Inflammatory macrophage (primary cell): ENCODE measurements around the gene RHOF.
"Not testable (repeated sequence)": the region's sequence is repeated elsewhere in the genome, so short reads cannot be mapped to it uniquely, and the experiment has no call there.

Source experiments
- DNase-seq, 2 donors: peaks; one replicate each; pipeline ENCODE4 v3.0.0-alpha.2; 2020 to 2022

The RHOF gene

DNA sequence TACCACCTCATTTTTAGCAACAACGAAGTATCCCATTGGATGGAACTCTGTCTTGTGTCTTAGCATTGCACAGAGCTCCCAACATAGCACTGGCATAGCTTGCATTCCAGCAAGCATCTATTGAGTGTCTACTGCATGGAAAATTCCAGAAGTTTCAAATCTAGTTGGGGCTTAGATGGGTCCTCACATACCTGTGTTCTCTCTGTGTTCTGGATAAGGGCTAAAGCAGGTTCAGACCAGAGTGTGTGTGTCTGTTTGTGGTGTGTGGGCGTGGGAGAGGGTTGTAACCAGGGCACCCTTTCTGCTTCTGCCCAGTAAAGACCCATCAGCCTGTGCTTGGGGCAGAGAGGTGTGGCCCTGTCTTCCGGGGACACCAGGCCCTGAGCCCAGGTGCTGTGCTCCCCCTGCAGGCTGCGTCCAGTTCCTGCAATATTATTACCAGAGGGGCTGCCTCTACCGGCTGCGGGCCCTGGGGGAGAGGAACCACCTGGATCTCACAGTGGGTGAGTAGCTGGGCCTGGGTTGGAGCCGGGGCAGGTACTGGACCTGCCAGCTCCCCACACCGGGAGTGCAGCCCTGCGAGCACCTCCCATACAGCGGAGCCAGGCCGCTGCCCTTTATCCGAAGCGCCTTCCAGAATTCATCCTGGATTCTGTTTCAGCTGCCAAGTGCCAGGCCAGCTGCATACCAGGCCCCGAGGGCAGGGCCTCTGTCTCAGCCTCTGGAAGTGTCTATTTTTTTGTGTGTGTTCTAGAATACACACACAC is 20.3 kb downstream of the RHOF start:
- peak; percentile 62 to 73 for DNase-seq

DNA sequence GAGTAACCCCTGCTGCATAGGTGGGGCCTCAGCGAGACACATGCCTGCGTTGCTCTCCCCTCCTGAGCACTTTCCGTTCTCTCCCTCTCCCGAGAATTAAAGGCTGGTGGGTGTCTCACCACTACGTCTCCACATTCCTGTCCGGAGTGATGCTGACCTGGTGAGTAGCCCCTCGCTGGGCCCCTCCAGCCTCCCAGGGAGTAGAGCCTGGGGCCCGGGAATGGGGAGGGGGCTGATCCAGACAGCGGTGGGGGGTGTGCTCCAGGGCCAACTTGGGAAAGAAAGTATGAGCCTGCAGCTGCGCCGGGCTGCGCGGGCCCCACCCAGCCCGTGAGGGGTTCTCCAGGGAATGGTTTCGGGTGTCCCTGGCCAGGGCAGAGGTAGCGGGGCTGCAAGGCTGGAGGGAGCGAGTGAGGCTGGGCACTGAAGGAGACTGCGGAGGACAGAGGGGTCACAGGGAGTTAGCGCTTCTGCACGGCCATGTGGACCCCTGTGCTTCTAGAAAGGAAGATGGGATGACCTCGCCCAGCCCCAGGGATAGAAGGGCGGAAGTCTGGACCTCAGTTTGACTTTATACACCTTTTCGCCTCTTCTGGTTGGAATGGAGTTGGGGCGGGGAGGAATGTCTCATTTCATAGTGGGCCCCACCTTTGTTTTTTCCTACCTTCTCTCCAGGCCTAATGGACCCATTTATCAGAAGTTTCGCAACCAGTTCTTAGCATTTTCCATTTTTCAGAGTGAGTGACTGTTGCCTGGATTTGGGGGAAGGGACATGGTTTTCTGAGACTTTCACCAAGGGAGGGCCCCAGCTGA is 22.5 kb downstream of the RHOF start:
- no peak for DNase-seq

DNA sequence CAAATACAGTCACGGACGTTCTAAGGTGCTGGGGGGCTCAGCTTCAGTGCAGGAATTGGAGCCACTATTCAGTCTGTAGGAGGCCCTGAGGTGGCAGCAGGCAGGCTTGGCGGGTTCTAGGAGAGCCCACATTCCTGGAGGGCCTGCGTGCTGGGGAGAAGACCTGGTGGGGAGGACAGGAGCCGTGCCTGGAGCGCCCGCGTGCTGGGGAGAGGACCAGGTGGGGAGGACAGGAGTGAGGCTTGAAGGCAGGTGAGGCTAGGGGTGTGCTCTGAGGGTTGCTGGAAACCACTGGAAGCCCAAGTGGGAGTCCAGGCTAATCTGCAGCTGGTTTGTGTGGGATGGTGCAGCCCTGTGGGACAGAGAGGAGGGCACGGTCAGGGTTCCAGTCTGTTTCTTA is 23.1 kb downstream of the RHOF start:
- no peak for DNase-seq

DNA sequence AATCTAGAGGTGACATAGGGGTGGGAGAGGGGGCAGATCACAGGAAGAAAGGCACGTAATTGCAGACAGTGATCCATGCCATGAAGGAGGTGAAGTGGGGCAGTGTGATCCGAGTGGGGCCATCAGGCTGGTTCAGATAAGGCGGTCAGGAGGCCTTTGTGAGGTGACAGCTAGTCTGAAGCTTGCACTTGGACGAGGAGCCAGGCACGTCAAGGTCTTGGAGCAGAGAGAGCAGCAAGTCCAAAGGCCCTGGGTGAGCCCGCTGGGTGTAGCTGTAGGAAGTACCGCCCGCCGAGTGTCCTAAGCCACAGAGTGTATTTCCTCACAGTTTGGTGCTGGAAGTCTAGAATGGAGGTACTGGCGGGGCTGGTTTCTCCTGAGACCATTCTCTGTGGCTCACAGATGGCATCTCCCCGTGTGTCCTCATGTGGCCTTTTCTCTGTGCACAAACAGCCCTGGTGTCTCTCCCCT is 23.6 kb downstream of the RHOF start:
- DNase-seq: peak in 1 of 2 donors; percentile 44

DNA sequence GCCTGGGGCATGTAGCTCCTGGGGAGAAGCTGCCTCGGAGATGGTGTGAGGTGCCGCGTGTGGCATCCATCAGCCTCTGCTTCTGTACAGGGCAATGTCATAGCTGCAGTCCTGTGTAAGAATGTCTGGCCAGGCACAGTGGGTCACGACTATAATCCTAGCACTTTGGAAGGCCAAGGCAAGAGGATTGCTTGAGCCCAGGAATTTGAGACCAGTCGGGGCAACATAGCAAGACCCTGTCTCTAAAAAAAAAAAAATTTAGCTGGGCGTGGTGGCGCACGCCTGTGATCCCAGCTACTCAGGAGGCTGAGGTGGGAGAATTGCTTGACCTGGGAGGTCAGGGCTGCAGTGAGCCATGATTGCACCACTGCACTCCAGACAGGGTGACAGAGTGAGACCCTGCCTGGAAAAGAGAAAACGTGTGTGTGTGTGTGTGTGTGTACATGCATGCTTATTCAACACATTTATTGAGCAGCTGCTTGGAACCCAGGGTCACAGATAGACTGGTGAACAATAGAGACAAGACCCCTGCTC is 24.1 kb downstream of the RHOF start:
- DNase-seq: no peak

DNA sequence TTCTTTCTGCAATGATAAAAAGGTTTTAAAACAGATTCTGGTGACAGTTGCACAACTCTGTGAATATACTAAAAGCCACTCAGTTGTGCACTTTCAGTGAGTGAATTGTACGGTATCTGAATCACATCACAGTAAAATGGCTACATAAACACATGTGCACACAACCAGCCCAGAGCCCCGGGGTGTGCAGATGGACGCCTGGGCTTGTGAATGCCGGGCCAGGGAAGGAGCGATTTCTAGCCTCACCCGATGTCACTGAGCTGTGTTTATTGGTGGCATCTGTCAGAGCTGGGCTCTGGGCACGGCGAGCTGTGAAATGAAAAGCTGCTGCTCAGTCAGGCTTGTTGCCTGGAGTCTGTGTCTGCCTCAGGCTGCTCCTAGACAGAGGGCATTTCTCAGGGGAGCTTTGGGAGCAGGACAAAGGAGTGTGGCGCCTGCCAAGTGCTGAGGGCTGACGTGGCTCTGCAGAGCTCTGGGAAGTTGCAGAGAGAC is 25.9 kb downstream of the RHOF start:
- no peak for DNase-seq

DNA sequence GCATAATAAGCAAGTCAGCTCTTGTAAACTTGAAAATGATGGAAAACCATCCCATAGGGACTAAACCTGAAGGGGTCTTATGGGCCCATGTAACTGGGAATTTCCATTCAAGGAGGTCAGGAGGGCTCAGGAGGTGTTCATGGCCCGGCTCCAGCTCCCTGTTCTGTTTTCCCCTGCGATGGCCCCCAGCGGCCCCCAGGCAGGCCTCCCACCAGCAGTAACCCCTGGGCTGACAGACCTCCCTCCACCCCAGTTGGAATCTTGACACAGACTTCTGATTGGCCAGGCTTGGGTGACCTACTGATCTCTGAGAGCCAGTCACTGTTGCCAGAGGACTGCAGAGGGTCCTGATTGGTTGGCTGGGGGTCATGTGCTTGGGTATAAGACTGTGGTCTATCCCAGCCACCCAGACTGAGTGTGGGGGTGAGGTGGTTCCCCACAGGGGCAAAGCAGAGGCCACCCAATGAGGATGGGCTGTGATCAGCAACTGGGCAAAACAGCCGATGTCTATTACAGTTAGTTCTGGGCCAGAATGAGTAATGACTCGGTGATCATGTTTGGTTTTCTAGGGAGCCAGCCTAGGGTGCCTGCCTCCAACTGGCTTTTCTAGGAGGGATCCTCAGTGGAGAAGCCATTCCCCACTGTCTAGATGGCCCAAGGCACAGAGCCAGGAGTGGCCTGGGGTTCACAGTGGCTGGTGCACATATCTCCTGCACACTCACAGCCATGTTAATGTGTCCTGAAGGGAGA is 27.0 kb downstream of the RHOF start:
- no peak for DNase-seq

DNA sequence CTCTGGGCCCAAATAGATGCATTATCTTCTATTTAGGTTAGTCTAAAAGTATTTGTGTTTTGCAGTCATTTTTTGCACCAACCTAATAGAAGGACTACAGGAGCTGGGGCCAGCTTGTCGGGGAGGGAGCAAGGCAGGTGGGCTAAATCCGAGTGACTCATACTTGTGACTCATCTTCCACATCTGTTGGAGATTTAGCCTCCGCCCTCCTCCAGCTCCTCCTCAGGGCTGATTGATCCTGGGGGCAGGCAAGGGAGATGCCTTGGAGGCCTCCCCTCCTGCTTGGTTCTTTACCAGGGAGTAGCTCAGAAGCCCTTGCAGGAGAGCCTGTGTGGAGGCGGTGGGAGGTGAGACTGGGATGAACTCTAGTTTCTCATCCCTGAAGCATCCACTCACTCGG is 27.9 kb downstream of the RHOF start:
- DNase-seq: no peak

DNA sequence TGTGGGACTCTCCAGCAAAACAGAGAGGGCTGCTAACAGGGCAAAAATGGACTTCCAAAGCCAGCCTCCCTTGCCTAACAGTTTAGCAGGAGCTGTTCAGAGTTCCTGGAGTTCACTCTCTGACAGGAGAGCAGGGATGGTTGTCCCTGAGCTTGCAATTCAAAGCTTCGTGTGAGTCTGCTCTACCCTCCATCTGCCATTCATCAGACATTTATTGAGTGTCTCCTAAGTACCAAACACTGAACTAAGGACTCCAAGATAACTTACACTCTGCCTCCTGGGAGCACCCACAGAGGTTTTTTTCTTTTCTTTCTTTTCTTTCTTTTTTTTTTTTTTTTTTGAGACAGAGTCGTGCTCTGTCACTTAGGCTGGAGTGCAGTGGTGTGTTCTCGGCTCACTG is 28.7 kb downstream of the RHOF start:
- DNase-seq: no peak

DNA sequence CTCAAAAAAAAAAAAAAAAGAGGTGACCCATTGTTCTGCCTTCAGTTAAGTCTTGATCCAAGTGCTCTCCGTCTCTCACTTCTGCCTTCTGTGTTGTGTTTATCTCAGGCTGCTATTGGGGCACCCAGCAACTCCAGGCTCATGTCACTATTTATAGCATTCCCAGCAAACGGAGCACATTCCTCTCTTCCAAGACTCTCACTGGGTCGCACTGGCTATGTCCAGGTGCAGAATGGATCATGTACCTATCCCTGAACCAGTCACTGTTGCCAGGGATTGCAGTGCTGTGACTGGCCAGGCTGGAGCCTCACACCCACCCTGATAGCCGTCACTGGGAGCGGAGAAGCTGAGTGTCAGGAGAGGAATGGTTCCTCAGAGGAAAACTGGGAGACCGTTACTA is 31.2 kb downstream of the RHOF start:
- no peak for DNase-seq

DNA sequence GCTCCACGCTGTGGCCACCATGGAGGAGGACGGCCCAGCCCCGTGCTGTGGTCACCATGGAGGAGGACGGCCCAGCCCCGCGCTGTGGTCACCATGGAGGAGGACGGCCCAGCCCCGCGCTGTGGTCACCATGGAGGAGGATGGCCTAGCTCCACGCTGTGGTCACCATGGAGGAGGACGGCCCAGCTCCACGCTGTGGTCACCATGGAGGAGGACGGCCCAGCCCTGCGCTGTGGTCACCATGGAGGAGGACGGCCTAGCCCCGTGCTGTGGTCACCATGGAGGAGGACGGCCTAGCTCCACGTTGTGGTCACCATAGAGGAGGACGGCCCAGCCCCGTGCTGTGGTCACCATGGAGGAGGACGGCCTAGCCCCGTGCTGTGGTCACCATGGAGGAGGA is 35.0 kb downstream of the RHOF start:
- DNase-seq: not testable (repeated sequence)

DNA sequence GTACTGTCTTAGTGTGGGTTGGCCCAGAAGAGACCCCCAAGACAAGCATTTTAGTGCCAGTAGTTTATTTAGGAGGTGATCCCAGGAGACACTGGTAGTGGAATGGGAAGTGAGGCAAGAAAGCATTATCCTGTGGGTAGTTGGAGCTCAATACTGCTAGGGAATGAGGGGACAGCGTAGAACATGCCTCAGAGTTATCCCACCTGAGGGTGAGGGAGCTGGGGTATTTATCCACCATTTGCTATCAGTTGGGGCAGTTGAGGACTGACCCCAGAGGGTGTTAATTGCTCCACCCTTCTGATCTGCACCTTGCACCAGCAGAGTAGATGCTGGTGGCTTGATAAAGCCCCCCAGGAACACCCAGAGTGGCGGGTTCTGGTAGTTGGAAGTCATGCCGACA is 37.9 kb downstream of the RHOF start:
- DNase-seq: no peak

DNA sequence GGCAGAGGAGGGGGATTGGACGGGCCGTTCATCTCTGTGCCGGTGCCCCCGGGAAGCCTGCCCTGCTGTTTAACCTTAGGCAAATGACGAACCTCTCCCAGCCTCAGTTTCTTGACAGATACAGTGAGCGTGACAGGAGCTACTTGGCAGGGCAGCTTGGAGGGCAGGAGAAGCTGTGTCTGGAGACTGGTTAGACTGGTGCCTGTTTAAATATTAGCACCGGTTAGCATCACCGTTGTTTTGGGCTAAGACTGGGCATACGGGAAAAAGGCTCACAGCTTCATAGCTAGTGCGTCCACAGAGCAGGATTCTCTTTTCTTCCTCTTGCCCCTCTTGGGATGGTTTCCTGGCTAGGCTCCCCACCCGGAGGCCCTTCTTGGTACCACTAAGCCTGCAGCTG is 38.7 kb downstream of the RHOF start:
- no peak for DNase-seq

DNA sequence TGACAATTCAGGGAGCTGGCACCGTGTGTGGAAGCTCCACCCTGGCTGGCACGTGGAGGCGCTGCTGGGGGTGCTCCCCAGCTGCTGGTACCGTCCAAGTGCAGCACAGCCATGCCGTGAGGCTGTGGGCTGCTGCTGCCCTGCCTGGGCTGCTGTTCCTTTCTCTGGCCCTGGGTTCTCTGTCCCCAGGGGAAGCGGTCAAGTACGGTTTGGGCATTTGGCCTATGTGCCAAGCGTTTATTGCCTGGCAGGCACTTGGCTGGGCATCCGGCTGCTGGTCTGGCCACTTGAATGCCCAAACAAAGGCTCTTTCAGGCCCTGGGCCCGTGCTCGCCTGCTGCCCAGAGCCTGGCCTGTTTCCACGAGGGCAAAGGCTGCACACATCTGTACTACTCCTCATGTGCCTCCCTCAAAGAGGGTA is 39.6 kb downstream of the RHOF start:
- no peak for DNase-seq

DNA sequence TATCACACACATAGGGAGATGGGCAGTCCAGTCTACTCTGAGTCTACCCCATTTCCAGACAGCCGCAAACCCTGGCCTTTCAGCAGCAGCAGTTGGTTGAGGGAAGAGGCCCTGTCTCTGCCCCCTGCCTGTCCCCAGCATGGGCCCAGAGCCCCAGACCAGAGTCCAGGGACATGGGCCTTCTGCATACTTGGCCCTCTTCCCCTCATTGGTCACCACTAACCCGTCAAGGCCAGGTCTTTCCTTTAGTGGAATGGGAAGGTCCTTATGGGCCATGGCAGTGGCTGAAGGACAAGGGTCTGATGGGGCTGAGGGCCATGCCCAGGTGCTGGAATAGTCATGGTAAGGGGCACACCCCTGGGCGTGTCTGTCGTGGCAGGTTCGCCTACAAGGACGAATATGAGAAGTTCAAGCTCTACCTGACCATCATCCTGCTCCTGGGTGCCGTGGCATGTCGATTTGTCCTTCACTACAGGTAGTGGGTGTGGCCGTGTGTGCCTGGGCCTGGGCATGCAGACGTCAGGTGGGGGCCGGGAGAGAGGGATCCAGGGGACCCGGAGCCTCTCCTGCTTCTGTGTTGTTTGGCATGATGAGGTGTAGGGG is 41.6 kb downstream of the RHOF start:
- DNase-seq: no peak

DNA sequence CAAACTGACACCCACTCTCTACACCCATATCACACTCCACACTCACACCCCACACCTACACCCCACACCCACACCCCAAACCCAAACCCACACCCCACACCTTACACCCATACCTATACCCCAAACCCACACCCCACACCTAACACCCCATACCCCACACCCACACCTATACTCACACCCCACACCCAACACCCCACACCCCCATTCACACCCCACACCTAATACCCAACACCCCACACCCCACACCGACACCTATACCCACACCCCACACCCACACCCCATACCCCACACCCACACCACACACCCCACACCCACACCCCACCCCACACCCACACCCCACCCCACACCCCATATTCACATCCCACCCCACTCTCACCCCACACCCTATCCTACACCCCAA is 42.5 kb downstream of the RHOF start:
- DNase-seq: no peak

DNA sequence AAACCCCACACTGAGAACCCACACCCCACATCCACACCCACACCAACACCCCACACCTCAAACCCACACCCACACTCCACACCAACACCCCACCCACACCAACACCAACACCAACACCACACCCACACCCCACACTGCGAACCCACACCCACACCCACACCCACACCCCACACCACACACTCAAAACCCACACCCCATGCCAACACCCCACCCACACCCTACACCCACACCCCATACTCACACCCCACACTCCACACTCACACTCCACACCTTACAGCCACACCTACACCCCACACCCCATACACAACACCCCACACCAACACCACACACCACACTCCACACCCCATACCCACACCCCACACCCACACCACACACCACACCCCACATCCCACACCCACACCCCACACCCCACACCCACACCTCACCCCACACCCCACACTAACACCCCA is 43.0 kb downstream of the RHOF start:
- no peak for DNase-seq

DNA sequence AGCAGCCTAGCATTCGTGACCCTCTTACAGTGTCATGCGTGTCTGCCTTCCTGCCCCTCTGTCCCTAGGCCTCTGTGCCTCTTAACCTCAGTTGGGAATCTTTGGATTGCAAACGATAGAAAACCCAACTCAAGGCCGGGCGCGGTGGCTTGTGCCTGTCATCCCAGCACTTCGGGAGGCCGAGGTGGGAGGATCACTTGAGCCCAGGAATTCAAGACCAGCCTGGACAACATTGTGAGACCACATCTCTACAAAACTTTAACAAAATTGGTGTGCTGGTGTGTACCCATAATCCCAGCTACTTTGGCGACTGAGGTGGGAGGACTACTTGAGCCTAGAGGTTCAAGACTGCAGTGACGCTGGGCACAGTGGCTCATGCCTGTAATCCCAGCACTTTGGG is 44.2 kb downstream of the RHOF start:
- DNase-seq: no peak

DNA sequence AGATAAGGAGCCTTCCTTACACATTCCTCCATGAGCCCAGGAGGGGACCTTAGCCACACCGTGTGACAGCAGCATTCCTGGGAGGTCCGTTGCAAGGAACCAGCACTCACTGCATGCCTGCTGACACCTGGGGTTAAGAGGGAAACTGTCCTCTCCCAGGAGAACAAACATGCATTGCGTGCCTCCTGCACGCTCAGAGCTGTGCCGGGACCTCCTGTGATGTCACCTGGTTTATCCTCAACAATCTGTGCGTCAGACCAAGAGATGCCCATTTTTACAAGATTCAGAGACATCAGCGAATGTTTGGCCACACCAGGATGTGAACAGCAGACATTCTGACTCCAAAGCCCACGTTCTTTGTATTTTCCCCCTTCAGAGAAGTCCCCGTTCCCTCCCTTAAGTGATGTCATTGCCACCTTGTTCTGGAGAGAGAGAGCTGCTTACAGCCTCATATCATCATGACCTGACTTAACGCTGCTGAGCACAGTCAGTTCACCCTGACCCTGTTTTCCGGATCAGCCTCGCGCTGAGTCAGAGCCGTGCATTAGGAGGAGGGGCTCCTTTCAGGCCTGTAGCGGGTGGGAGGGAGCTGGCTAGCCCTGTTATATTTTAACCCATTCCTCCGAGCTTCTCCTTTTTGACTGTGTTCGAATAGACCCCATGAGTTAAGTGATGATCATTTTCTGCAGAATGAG is 44.8 kb downstream of the RHOF start:
- DNase-seq: peak; percentile 56 to 80

DNA sequence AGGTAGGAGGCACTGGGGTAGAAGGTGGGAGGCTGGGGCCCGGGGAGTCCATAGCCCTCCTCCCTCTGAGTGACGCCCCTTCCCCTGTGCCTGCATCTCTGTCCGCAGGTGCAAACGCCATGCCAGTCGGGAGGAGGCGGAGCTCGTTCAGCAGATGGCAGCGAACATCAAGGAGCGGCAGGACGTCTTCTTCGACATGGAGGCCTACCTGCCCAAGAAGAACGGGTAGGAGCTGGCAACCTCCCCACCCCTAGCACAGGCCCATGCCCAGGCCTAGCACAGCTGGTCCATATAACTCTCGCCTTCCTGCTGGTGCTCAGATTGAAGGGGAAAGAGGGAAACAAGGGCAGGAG is 45.3 kb downstream of the RHOF start:
- no peak for DNase-seq

DNA sequence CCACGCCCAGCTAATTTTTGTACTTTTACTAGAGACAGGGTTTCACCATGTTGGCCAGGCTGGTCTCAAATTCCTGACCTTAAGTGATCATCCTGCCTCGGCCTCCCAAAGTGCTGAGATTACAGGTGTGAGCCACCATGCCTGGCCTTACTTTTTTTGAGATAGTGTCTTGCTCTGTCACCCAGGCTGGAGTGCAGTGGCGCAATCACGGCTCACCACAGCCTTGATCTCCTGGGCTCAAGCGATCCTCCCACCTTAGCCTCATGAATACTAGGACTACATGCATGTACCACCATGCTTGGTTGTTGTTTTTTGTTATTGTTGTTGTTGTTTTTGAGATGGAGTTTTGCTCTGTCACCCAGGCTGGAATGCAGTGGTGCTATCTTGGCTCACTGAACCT is 47.9 kb downstream of the RHOF start:
- DNase-seq: not testable (repeated sequence)

DNA sequence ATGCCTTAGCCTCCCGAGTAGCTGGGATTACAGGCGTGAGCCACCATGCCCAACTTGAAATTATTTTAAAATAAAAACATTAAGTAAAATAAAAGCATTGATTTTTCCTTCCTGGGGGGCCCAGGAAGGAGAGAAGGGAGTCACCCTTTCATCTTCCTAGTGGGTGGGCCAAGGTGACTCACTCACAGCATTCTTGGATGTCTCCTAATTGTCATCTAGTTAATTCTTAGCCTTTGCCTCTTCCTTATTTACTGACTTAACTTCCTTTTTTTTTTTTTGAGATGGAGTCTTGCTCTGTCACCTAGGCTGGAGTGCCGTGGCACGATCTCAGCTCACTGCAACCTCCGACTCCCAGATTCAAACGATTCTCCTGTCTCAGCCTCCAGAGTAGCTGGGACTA is 51.7 kb downstream of the RHOF start:
- DNase-seq: peak; percentile 46 to 65
